Measurements from ENCODE around the gene MMP25.

MMP25 gene

GRCh38 chr16:3045758-3046640 lies at the start of gene MMP25:
TSS of gene MMP25 (plus strand) at chr16:3046561. CDS start at chr16:3046918, 357 bp downstream.
- Mint-ChIP-seq H3K27me3 (peaks cover 56% of the 10 kb centered on the region), H3K27ac (no peak within 1 kb of the TSS), H3K4me3 (peak within 1 kb of the TSS; percentile 65), H3K36me3 (ENCODE audit: low read depth) (no peaks in the 10 kb centered on the region), H3K9me3 (no peaks in the 10 kb centered on the region), H3K4me1 (peaks cover 13% of the 10 kb centered on the region)
- no peak for DNase-seq
- ATAC-seq: no peak

GRCh38 chr16:2999929-3000328 lies 46.4 kb upstream of the MMP25 start:
- no peaks in the 10 kb centered on the region for H3K9me3 Mint-ChIP-seq
- no peak overlapping the region for H3K4me3 Mint-ChIP-seq
- peaks cover 7% of the 10 kb centered on the region for H3K27me3 Mint-ChIP-seq
- DNase-seq (no peak), ATAC-seq (no peak)
- no peaks in the 10 kb centered on the region for H3K36me3 Mint-ChIP-seq (ENCODE audit: low read depth)
- H3K27ac Mint-ChIP-seq: no peak overlapping the region
- peaks cover 5% of the 10 kb centered on the region for H3K4me1 Mint-ChIP-seq

GRCh38 chr16:3000540-3000939 lies 45.8 kb upstream of the MMP25 start:
- H3K9me3 Mint-ChIP-seq: no peaks in the 10 kb centered on the region
- peaks cover 9% of the 10 kb centered on the region for H3K27me3 Mint-ChIP-seq
- H3K36me3 Mint-ChIP-seq (ENCODE audit: low read depth): no peaks in the 10 kb centered on the region
- no peak overlapping the region for H3K4me3 Mint-ChIP-seq
- no peak for DNase-seq
- no peak for ATAC-seq
- no peak overlapping the region for H3K27ac Mint-ChIP-seq
- H3K4me1 Mint-ChIP-seq: peaks cover 6% of the 10 kb centered on the region

- H3K9me3 Mint-ChIP-seq: no peaks in the 10 kb centered on the region
- ATAC-seq (no peak), DNase-seq (no peak)
- peaks cover 6% of the 10 kb centered on the region for H3K4me1 Mint-ChIP-seq
- H3K27me3 Mint-ChIP-seq: peaks cover 14% of the 10 kb centered on the region
- H3K36me3 Mint-ChIP-seq (ENCODE audit: low read depth): no peaks in the 10 kb centered on the region
- H3K4me3 Mint-ChIP-seq: no peak overlapping the region
- no peak overlapping the region for H3K27ac Mint-ChIP-seq
Observed at GRCh38 chr16:3001316-3001715, 45.0 kb upstream of the MMP25 start.

GRCh38 chr16:3003582-3004270 lies 42.6 kb upstream of the MMP25 start:
- peak; percentile 95 for DNase-seq
- Mint-ChIP-seq H3K4me1 (peaks cover 23% of the 10 kb centered on the region), H3K4me3 (peak overlapping the region; percentile 51), H3K36me3 (ENCODE audit: low read depth) (no peaks in the 10 kb centered on the region), H3K27ac (peak overlapping the region; percentile 80), H3K27me3 (peaks cover 18% of the 10 kb centered on the region), H3K9me3 (no peaks in the 10 kb centered on the region)
- ATAC-seq: peak; percentile 99

GRCh38 chr16:3004319-3004718 lies 42.0 kb upstream of the MMP25 start:
- peak; percentile 16 for DNase-seq
- H3K36me3 Mint-ChIP-seq (ENCODE audit: low read depth): no peaks in the 10 kb centered on the region
- no peak overlapping the region for H3K4me3 Mint-ChIP-seq
- H3K27ac Mint-ChIP-seq: no peak overlapping the region
- no peak for ATAC-seq
- H3K4me1 Mint-ChIP-seq: peaks cover 26% of the 10 kb centered on the region
- no peaks in the 10 kb centered on the region for H3K9me3 Mint-ChIP-seq
- peaks cover 14% of the 10 kb centered on the region for H3K27me3 Mint-ChIP-seq

- Mint-ChIP-seq H3K9me3 (no peaks in the 10 kb centered on the region), H3K27me3 (peaks cover 13% of the 10 kb centered on the region), H3K27ac (no peak overlapping the region), H3K4me1 (peaks cover 26% of the 10 kb centered on the region), H3K36me3 (ENCODE audit: low read depth) (no peaks in the 10 kb centered on the region), H3K4me3 (peak overlapping the region; percentile 45)
- ATAC-seq (no peak), DNase-seq (no peak)
Observed at GRCh38 chr16:3004781-3005284, 41.5 kb upstream of the MMP25 start.

- Mint-ChIP-seq H3K9me3 (no peaks in the 10 kb centered on the region), H3K27me3 (peaks cover 13% of the 10 kb centered on the region), H3K27ac (no peak overlapping the region), H3K36me3 (ENCODE audit: low read depth) (no peaks in the 10 kb centered on the region), H3K4me1 (peaks cover 26% of the 10 kb centered on the region), H3K4me3 (no peak overlapping the region)
- ATAC-seq (no peak), DNase-seq (no peak)
Observed at GRCh38 chr16:3007059-3007956, 39.1 kb upstream of the MMP25 start.

GRCh38 chr16:3007957-3008689 lies 38.2 kb upstream of the MMP25 start:
- ATAC-seq: no peak
- no peak for DNase-seq
- no peak overlapping the region for H3K27ac Mint-ChIP-seq

GRCh38 chr16:3008690-3009037 lies 37.7 kb upstream of the MMP25 start:
- H3K27me3 Mint-ChIP-seq: peaks cover 19% of the 10 kb centered on the region
- H3K4me1 Mint-ChIP-seq: peaks cover 26% of the 10 kb centered on the region
- ATAC-seq (no peak), DNase-seq (no peak)
- no peak overlapping the region for H3K4me3 Mint-ChIP-seq
- no peaks in the 10 kb centered on the region for H3K9me3 Mint-ChIP-seq
- H3K27ac Mint-ChIP-seq: no peak overlapping the region
- no peaks in the 10 kb centered on the region for H3K36me3 Mint-ChIP-seq (ENCODE audit: low read depth)

More at GRCh38 chr16:3007957-3008689, 38.2 kb upstream of the MMP25 start:
- Mint-ChIP-seq H3K36me3 (ENCODE audit: low read depth) (no peaks in the 10 kb centered on the region), H3K4me1 (peaks cover 26% of the 10 kb centered on the region), H3K9me3 (no peaks in the 10 kb centered on the region), H3K27me3 (peaks cover 19% of the 10 kb centered on the region), H3K4me3 (peak overlapping the region; percentile 24)

GRCh38 chr16:3009568-3010390 lies 36.6 kb upstream of the MMP25 start:
- ATAC-seq (no peak), DNase-seq (no peak)
- Mint-ChIP-seq H3K27me3 (peaks cover 24% of the 10 kb centered on the region), H3K36me3 (ENCODE audit: low read depth) (no peaks in the 10 kb centered on the region), H3K4me1 (peaks cover 23% of the 10 kb centered on the region), H3K9me3 (no peaks in the 10 kb centered on the region), H3K4me3 (no peak overlapping the region), H3K27ac (no peak overlapping the region)

GRCh38 chr16:3010510-3010909 lies 35.9 kb upstream of the MMP25 start:
- H3K36me3 Mint-ChIP-seq (ENCODE audit: low read depth): no peaks in the 10 kb centered on the region
- DNase-seq (no peak), ATAC-seq (no peak)
- no peaks in the 10 kb centered on the region for H3K9me3 Mint-ChIP-seq
- H3K27ac Mint-ChIP-seq: no peak overlapping the region
- no peak overlapping the region for H3K4me3 Mint-ChIP-seq
- peaks cover 21% of the 10 kb centered on the region for H3K4me1 Mint-ChIP-seq
- peaks cover 21% of the 10 kb centered on the region for H3K27me3 Mint-ChIP-seq

- H3K36me3 Mint-ChIP-seq (ENCODE audit: low read depth): no peaks in the 10 kb centered on the region
- H3K9me3 Mint-ChIP-seq: no peaks in the 10 kb centered on the region
- H3K4me1 Mint-ChIP-seq: peaks cover 18% of the 10 kb centered on the region
- no peak overlapping the region for H3K27ac Mint-ChIP-seq
- ATAC-seq: no peak
- H3K4me3 Mint-ChIP-seq: no peak overlapping the region
- DNase-seq: no peak
- peaks cover 14% of the 10 kb centered on the region for H3K27me3 Mint-ChIP-seq
Observed at GRCh38 chr16:3012246-3012645, 34.1 kb upstream of the MMP25 start.
